ENCODE data around the gene PRKN.

The PRKN gene

DNA sequence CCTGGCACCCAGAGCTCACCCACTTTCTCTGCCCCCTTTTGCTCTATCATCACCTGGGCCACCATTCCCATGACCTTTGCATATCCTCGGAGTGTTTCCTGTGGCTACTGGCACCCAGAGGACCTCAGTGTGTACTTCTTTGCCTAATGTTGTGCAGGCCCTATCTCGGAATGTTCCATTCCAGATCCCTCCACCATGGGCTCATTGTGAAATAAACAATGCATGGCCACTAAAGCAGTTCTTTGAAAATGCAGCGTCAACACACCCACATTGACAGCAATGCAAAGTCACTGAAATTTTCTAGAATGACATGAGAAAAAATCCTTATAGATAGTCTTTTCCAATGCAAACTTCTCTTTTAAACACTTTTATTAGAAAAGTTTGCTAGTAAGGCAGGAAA lies 1380.8 kb downstream of the PRKN start:
- Histone ChIP-seq H3K27me3 (ENCODE audit: insufficient read depth, poor library complexity, severe bottlenecking) (no peaks in the 10 kb centered on the region), H3K27ac (replicated peaks) (no peak overlapping the region), H3K4me3 (replicated peaks; ENCODE audit: insufficient read depth, low read length) (no peak overlapping the region)
- no peak for DNase-seq (ENCODE audit: low read depth in 1 of 2, low spot score in 1 of 2)
- TF ChIP-seq, protein P1, sequence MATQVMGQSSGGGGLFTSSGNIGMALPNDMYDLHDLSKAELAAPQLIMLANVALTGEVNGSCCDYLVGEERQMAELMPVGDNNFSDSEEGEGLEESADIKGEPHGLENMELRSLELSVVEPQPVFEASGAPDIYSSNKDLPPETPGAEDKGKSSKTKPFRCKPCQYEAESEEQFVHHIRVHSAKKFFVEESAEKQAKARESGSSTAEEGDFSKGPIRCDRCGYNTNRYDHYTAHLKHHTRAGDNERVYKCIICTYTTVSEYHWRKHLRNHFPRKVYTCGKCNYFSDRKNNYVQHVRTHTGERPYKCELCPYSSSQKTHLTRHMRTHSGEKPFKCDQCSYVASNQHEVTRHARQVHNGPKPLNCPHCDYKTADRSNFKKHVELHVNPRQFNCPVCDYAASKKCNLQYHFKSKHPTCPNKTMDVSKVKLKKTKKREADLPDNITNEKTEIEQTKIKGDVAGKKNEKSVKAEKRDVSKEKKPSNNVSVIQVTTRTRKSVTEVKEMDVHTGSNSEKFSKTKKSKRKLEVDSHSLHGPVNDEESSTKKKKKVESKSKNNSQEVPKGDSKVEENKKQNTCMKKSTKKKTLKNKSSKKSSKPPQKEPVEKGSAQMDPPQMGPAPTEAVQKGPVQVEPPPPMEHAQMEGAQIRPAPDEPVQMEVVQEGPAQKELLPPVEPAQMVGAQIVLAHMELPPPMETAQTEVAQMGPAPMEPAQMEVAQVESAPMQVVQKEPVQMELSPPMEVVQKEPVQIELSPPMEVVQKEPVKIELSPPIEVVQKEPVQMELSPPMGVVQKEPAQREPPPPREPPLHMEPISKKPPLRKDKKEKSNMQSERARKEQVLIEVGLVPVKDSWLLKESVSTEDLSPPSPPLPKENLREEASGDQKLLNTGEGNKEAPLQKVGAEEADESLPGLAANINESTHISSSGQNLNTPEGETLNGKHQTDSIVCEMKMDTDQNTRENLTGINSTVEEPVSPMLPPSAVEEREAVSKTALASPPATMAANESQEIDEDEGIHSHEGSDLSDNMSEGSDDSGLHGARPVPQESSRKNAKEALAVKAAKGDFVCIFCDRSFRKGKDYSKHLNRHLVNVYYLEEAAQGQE (IDR thresholded peaks at IDR 0.05; ENCODE audit: insufficient replicate concordance, low read depth) = no peak
- TF ChIP-seq GABPA (IDR thresholded peaks at IDR 0.05; ENCODE audit: low read depth) (no peak), SPI1 (IDR thresholded peaks at IDR 0.05; ENCODE audit: borderline replicate concordance, low read depth) (no peak), POLR2AphosphoS5 (IDR thresholded peaks at IDR 0.05; ENCODE audit: low read depth) (no peak)
- TF ChIP-seq, protein P2, sequence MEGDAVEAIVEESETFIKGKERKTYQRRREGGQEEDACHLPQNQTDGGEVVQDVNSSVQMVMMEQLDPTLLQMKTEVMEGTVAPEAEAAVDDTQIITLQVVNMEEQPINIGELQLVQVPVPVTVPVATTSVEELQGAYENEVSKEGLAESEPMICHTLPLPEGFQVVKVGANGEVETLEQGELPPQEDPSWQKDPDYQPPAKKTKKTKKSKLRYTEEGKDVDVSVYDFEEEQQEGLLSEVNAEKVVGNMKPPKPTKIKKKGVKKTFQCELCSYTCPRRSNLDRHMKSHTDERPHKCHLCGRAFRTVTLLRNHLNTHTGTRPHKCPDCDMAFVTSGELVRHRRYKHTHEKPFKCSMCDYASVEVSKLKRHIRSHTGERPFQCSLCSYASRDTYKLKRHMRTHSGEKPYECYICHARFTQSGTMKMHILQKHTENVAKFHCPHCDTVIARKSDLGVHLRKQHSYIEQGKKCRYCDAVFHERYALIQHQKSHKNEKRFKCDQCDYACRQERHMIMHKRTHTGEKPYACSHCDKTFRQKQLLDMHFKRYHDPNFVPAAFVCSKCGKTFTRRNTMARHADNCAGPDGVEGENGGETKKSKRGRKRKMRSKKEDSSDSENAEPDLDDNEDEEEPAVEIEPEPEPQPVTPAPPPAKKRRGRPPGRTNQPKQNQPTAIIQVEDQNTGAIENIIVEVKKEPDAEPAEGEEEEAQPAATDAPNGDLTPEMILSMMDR (IDR thresholded peaks at IDR 0.05; ENCODE audit: insufficient read depth, low read length) = no peak

DNA sequence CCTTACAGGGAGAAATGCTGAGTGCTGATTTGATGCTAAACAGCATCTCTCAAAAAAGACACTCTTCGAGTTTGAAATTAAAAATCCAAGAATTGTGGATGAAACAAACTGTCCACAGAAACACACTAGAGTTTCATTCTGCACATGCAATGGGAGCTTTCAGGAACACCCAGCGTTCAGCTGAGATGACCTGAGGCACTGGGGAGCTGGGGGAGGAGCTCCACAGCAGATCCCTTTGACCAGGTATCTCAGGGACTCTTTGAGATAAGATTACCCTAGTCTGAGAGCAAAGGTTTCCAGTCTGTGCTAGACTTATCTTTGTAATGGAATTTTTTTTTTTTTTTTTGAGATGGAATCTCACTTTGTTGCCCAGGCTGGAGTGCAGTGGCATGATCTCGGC lies 1382.9 kb downstream of the PRKN start:
- no peaks in the 10 kb centered on the region for H3K27me3 ChIP-seq (ENCODE audit: insufficient read depth, poor library complexity, severe bottlenecking)
- TF ChIP-seq, protein P1 (IDR thresholded peaks at IDR 0.05; ENCODE audit: insufficient replicate concordance, low read depth) = no peak
- no peak for TF ChIP-seq GABPA (IDR thresholded peaks at IDR 0.05; ENCODE audit: low read depth)
- TF ChIP-seq SPI1 (IDR thresholded peaks at IDR 0.05; ENCODE audit: borderline replicate concordance, low read depth) = no peak
- TF ChIP-seq POLR2AphosphoS5 (IDR thresholded peaks at IDR 0.05; ENCODE audit: low read depth) = no peak
- TF ChIP-seq, protein P2 (IDR thresholded peaks at IDR 0.05; ENCODE audit: insufficient read depth, low read length) = no peak
- no peak overlapping the region for H3K4me3 ChIP-seq (replicated peaks; ENCODE audit: insufficient read depth, low read length)
- DNase-seq (ENCODE audit: low read depth in 1 of 2, low spot score in 1 of 2) = no peak
- H3K27ac ChIP-seq (replicated peaks) = no peak overlapping the region

DNA sequence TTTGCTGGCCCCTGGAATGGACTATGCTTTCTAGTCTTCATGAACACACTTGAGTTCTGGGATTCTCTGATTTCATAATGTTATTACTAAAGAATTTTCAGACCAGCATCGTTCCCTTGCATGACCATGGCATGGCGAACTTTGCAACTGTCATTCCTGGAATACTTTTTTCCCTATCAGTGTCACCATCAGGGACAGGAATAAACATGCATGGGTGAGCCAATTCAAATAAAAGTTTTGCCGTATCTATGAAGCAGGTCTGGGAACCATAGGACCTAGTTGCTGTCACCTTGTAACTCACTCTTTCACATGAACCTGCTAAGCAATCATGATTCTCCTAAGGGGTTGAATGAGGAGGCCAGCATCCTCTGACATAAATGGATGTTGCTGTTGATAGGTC lies 1385.5 kb downstream of the PRKN start:
- no peak for TF ChIP-seq SPI1 (IDR thresholded peaks at IDR 0.05; ENCODE audit: borderline replicate concordance, low read depth)
- TF ChIP-seq, protein P2 (IDR thresholded peaks at IDR 0.05; ENCODE audit: insufficient read depth, low read length) = no peak
- no peak for TF ChIP-seq GABPA (IDR thresholded peaks at IDR 0.05; ENCODE audit: low read depth)
- TF ChIP-seq, protein P1 (IDR thresholded peaks at IDR 0.05; ENCODE audit: insufficient replicate concordance, low read depth) = no peak
- no peak for TF ChIP-seq POLR2AphosphoS5 (IDR thresholded peaks at IDR 0.05; ENCODE audit: low read depth)
- no peak overlapping the region for H3K27ac ChIP-seq (replicated peaks)
- H3K27me3 ChIP-seq (ENCODE audit: insufficient read depth, poor library complexity, severe bottlenecking) = no peaks in the 10 kb centered on the region
- no peak for DNase-seq (ENCODE audit: low read depth in 1 of 2, low spot score in 1 of 2)
- no peak overlapping the region for H3K4me3 ChIP-seq (replicated peaks; ENCODE audit: insufficient read depth, low read length)
